K562 (cell line): Measurements from ENCODE around the gene UQCC5. TPM values are rescaled to one million over a fixed set of nuclear protein-coding genes. Genes with fewer than 3 reads are reported as not detected.

Source experiments
- CBX1 ChIP-seq: sonication (generic); IDR thresholded peaks from 2 replicates; pipeline ENCODE4 v1.6.1; 2016; ENCODE audit warnings: antibody characterized with exemption, low read depth, mild to moderate bottlenecking
- KDM4B ChIP-seq, 2 experiments: fragments of 450-650 bp in 1 of 2; sonication (generic) in 1 of 2; IDR thresholded peaks; 2 replicates each; pipeline ENCODE4 v1.6.1; 2016 to 2017; ENCODE audit warnings: borderline replicate concordance in 2 of 2, antibody characterized with exemption in 1 of 2, low read depth in 1 of 2, mild to moderate bottlenecking in 1 of 2
- MAFK ChIP-seq: IDR thresholded peaks from 2 replicates; pipeline ENCODE4 v1.6.1; 2011; ENCODE audit warnings: low read length, improper control_type of control experiment
- MYC ChIP-seq, 2 experiments: fragments of 250-450 bp in 1 of 2; sonication (Bioruptor Pico) in 1 of 2; IDR thresholded peaks; 2 replicates each; pipeline versions ENCODE4 v1.5.1 to v1.6.1; 2012 to 2021; ENCODE audit warnings: low read depth in 2 of 2, borderline replicate concordance in 1 of 2, improper control_type of control experiment in 1 of 2, low read length in 1 of 2, mild to moderate bottlenecking in 1 of 2, moderate library complexity in 1 of 2
- NRF1 ChIP-seq, 2 experiments: fragments of 450-650 bp; IDR thresholded peaks in 1 of 2; conservative IDR thresholded peaks in 1 of 2; 2 replicates each; pipeline ENCODE4 v1.6.1; 2014; ENCODE audit warnings: mild to moderate bottlenecking in 2 of 2
- PHB ChIP-seq: fragments of 250-450 bp; sonication (Bioruptor Pico); IDR thresholded peaks from 2 replicates; pipeline ENCODE4 v1.5.0; 2021
- PHF8 ChIP-seq: fragments of 200-600 bp; sonication (generic); IDR thresholded peaks from 2 replicates; pipeline ENCODE4 v1.6.1; 2012; ENCODE audit warnings: mixed run types, mild to moderate bottlenecking, inconsistent platforms, low read length, moderate library complexity, borderline replicate concordance
- RBBP5 ChIP-seq: fragments of 200-600 bp; sonication (generic); IDR thresholded peaks from 2 replicates; pipeline ENCODE4 v1.6.1; 2012; ENCODE audit warnings: borderline replicate concordance, mild to moderate bottlenecking, low read length, control low read depth, inconsistent platforms; ENCODE audit not compliant: insufficient read depth, poor library complexity, severe bottlenecking
- RBFOX2 ChIP-seq: fragments of 200-400 bp; formaldehyde crosslinking; IDR thresholded peaks from 2 replicates; pipeline ENCODE4 v1.6.1; 2017; ENCODE audit warnings: low read depth, mild to moderate bottlenecking, low read length, moderate library complexity
- SMARCB1 ChIP-seq: IDR thresholded peaks from 2 replicates; pipeline ENCODE4 v1.6.1; 2011; ENCODE audit warnings: improper control_type of control experiment, low read depth; ENCODE audit not compliant: insufficient read length
- SNAPC5 ChIP-seq: fragments of 250-450 bp; sonication (Bioruptor Pico); IDR thresholded peaks from 2 replicates; pipeline ENCODE4 v1.8.0; 2021; ENCODE audit warnings: moderate library complexity, mild to moderate bottlenecking, inconsistent platforms
- polyA plus RNA-seq, 8 experiments: library from polyadenylated mRNA; depleted of rRNA in 4 of 8; stranded (reverse) in 5 of 8; unstranded in 3 of 8; fragments of >200 nt; fragmentation: Nextera tagmentation in 2 of 8; fragmentation: Illumina TruSeq in 1 of 8; extraction: Ambion mirVana in 2 of 8; extraction: Trizol in 1 of 8; gene quantifications; 2 replicates each; pipeline versions ENCODE4 v1.2.1 to v1.2.3, GENCODE V29; 2011 to 2014; ENCODE audit warnings: inconsistent platforms in 1 of 8, missing spikeins in 1 of 8
- total RNA-seq, 7 experiments: library from RNA; depleted of rRNA in 6 of 7; stranded (reverse); fragments of >200 nt in 6 of 7; fragmentation: Illumina TruSeq in 2 of 7; extraction: Trizol in 2 of 7; gene quantifications; 2 replicates each; pipeline versions ENCODE4 v1.2.1 to v1.2.3, GENCODE V29; 2011 to 2021; ENCODE audit warnings: low replicate concordance in 1 of 7
- TF ChIP-seq, protein P1 (sequence below): fragments of 450-650 bp; IDR thresholded peaks from 2 replicates; pipeline ENCODE4 v1.6.1; 2018; ENCODE audit not compliant: partially characterized antibody
- TF ChIP-seq, protein P2 (sequence below): sonication (generic); formaldehyde crosslinking; IDR thresholded peaks from 2 replicates; pipeline ENCODE4 v1.5.0; 2020; ENCODE audit warnings: missing genetic modification reagents
- TF ChIP-seq, protein P3 (sequence below): sonication (generic); formaldehyde crosslinking; IDR thresholded peaks from 2 replicates; pipeline ENCODE4 v1.8.1; 2023; ENCODE audit warnings: mild to moderate bottlenecking, missing genetic modification reagents
- TF ChIP-seq, protein P4 (sequence below): sonication (generic); formaldehyde crosslinking; IDR thresholded peaks from 2 replicates; pipeline ENCODE4 v1.8.0; 2022; ENCODE audit warnings: missing genetic modification reagents, mild to moderate bottlenecking, moderate library complexity, borderline replicate concordance
- TF ChIP-seq, protein P5 (sequence below), 3 experiments: fragments of 200-800 bp in 1 of 3; sonication (Bioruptor generic) in 1 of 3; sonication (generic) in 1 of 3; formaldehyde crosslinking in 1 of 3; IDR thresholded peaks; 2 replicates each; pipeline versions ENCODE4 v1.6.1 to v1.8.0; 2016 to 2022; ENCODE audit warnings: mild to moderate bottlenecking in 2 of 3, missing compliant biosample characterization in 2 of 3, missing genetic modification characterization in 2 of 3, missing genetic modification reagents in 1 of 3

The UQCC5 gene
- total and polyA plus RNA-seq, 9 of the 15 experiments (the other 6 are each of a cell fraction or from before 2014, with no cell fraction given), result 10.2 to 55.4 (median 33.8) TPM

GRCh38 chr3:52536369-52537164 lies at the start of gene UQCC5 (continued):
- TF ChIP-seq KDM4B (IDR thresholded peaks at IDR 0.05; ENCODE audit: borderline replicate concordance in 2 of 2, low read depth in 1 of 2), result no peak
- TF ChIP-seq, protein P1, sequence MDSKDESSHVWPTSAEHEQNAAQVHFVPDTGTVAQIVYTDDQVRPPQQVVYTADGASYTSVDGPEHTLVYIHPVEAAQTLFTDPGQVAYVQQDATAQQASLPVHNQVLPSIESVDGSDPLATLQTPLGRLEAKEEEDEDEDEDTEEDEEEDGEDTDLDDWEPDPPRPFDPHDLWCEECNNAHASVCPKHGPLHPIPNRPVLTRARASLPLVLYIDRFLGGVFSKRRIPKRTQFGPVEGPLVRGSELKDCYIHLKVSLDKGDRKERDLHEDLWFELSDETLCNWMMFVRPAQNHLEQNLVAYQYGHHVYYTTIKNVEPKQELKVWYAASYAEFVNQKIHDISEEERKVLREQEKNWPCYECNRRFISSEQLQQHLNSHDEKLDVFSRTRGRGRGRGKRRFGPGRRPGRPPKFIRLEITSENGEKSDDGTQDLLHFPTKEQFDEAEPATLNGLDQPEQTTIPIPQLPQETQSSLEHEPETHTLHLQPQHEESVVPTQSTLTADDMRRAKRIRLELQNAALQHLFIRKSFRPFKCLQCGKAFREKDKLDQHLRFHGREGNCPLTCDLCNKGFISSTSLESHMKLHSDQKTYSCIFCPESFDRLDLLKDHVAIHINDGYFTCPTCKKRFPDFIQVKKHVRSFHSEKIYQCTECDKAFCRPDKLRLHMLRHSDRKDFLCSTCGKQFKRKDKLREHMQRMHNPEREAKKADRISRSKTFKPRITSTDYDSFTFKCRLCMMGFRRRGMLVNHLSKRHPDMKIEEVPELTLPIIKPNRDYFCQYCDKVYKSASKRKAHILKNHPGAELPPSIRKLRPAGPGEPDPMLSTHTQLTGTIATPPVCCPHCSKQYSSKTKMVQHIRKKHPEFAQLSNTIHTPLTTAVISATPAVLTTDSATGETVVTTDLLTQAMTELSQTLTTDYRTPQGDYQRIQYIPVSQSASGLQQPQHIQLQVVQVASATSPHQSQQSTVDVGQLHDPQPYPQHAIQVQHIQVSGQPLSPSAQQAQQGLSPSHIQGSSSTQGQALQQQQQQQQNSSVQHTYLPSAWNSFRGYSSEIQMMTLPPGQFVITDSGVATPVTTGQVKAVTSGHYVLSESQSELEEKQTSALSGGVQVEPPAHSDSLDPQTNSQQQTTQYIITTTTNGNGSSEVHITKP, result no peak
- TF ChIP-seq MYC (IDR thresholded peaks at IDR 0.05; ENCODE audit: low read depth, low read length), result peak; percentile 79
- TF ChIP-seq MYC (CRISPR knock-in tag; IDR thresholded peaks at IDR 0.05; ENCODE audit: borderline replicate concordance, low read depth), result peak; percentile 28; the same call in 1 of the 2 replicates
- TF ChIP-seq, protein P2, sequence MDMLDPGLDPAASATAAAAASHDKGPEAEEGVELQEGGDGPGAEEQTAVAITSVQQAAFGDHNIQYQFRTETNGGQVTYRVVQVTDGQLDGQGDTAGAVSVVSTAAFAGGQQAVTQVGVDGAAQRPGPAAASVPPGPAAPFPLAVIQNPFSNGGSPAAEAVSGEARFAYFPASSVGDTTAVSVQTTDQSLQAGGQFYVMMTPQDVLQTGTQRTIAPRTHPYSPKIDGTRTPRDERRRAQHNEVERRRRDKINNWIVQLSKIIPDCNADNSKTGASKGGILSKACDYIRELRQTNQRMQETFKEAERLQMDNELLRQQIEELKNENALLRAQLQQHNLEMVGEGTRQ, result peak; percentile 91
- TF ChIP-seq RBFOX2, result peak; percentile 99
- peak; percentile 85 for TF ChIP-seq PHF8
- TF ChIP-seq, protein P3, sequence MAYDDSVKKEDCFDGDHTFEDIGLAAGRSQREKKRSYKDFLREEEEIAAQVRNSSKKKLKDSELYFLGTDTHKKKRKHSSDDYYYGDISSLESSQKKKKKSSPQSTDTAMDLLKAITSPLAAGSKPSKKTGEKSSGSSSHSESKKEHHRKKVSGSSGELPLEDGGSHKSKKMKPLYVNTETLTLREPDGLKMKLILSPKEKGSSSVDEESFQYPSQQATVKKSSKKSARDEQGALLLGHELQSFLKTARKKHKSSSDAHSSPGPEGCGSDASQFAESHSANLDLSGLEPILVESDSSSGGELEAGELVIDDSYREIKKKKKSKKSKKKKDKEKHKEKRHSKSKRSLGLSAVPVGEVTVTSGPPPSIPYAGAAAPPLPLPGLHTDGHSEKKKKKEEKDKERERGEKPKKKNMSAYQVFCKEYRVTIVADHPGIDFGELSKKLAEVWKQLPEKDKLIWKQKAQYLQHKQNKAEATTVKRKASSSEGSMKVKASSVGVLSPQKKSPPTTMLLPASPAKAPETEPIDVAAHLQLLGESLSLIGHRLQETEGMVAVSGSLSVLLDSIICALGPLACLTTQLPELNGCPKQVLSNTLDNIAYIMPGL (CRISPR knock-in tag), result no peak
- peak; percentile 97 for TF ChIP-seq NRF1 (conservative IDR thresholded peaks at IDR 0.05 in 1 of 2, IDR thresholded peaks at IDR 0.05 in 1 of 2)
- TF ChIP-seq RBBP5, result peak; percentile 47
- no peak for TF ChIP-seq SMARCB1
- TF ChIP-seq SNAPC5 (CRISPR knock-in tag), result no peak
- TF ChIP-seq, protein P4, sequence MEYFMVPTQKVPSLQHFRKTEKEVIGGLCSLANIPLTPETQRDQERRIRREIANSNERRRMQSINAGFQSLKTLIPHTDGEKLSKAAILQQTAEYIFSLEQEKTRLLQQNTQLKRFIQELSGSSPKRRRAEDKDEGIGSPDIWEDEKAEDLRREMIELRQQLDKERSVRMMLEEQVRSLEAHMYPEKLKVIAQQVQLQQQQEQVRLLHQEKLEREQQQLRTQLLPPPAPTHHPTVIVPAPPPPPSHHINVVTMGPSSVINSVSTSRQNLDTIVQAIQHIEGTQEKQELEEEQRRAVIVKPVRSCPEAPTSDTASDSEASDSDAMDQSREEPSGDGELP (CRISPR knock-in tag), result peak; percentile 54; the same call in 1 of the 2 replicates
- TF ChIP-seq, protein P5, sequence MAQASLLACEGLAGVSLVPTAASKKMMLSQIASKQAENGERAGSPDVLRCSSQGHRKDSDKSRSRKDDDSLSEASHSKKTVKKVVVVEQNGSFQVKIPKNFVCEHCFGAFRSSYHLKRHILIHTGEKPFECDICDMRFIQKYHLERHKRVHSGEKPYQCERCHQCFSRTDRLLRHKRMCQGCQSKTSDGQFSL (CRISPR knock-in tag; IDR thresholded peaks at IDR 0.05), result no peak
- TF ChIP-seq, protein P5 (tag; IDR thresholded peaks at IDR 0.05), result no peak
- no peak for TF ChIP-seq MAFK
- TF ChIP-seq CBX1, result no peak
- no peak for TF ChIP-seq PHB (CRISPR knock-in tag)
